NCI-H2107 treated with DMSO at 0.1 percent for 48 hours (cell line): Measurements from ENCODE around the gene ATP2B3.

ENCODE experiments used
- DNase-seq: peaks from one replicate; lab custom pipeline; 2025; ENCODE audit not compliant: unreplicated experiment; lab: John Stamatoyannopoulos, UW

ATP2B3 gene

GRCh38 chrX:153488231-153488914 is 29.1 kb upstream of the ATP2B3 start:
- DNase-seq, result no peak

GRCh38 chrX:153490217-153490930 is 27.1 kb upstream of the ATP2B3 start:
- no peak for DNase-seq

GRCh38 chrX:153491351-153491914 is 26.0 kb upstream of the ATP2B3 start:
- DNase-seq, result no peak

GRCh38 chrX:153491918-153492317 is 25.5 kb upstream of the ATP2B3 start:
- DNase-seq, result no peak

- DNase-seq, result no peak
These were observed 24.9 kb upstream of the ATP2B3 start for GRCh38 chrX:153492543-153492942.

GRCh38 chrX:153493085-153493484 is 24.4 kb upstream of the ATP2B3 start:
- no peak for DNase-seq

- DNase-seq, result no peak
These were observed 23.4 kb upstream of the ATP2B3 start for GRCh38 chrX:153494061-153494460.

- no peak for DNase-seq
These were observed 22.7 kb upstream of the ATP2B3 start, which contains the start of gene BGN for GRCh38 chrX:153494541-153495361. TSS of gene BGN (plus strand) at chrX:153494980. CDS start at chrX:153504632, 9,652 bp downstream.

GRCh38 chrX:153495362-153495751 is 22.1 kb upstream of the ATP2B3 start:
- no peak for DNase-seq

GRCh38 chrX:153495903-153496589 is 21.4 kb upstream of the ATP2B3 start:
- DNase-seq, result no peak

- DNase-seq, result no peak
These were observed 20.9 kb upstream of the ATP2B3 start for GRCh38 chrX:153496590-153496959.

GRCh38 chrX:153498453-153498852 is 19.0 kb upstream of the ATP2B3 start:
- DNase-seq, result no peak

- no peak for DNase-seq
These were observed 18.1 kb upstream of the ATP2B3 start for GRCh38 chrX:153499341-153499740.

- no peak for DNase-seq
These were observed 17.6 kb upstream of the ATP2B3 start for GRCh38 chrX:153499876-153500275.

- DNase-seq, result no peak
These were observed 16.7 kb upstream of the ATP2B3 start for GRCh38 chrX:153500676-153501280.

- DNase-seq, result no peak
These were observed 15.9 kb upstream of the ATP2B3 start for GRCh38 chrX:153501530-153501929.

- no peak for DNase-seq
These were observed 15.3 kb upstream of the ATP2B3 start for GRCh38 chrX:153502131-153502530.

- DNase-seq, result no peak
These were observed 14.6 kb upstream of the ATP2B3 start for GRCh38 chrX:153502796-153503195.

- no peak for DNase-seq
These were observed 12.9 kb upstream of the ATP2B3 start for GRCh38 chrX:153504445-153505016.

GRCh38 chrX:153505361-153505760 is 12.1 kb upstream of the ATP2B3 start:
- DNase-seq, result no peak
